ENCODE data around the gene PDCD6IP. TPM values are rescaled to one million over a fixed set of nuclear protein-coding genes. Genes with fewer than 3 reads are reported as not detected.

The PDCD6IP gene
- total RNA-seq, 1 donor from 2014 or later = 91.1 TPM

DNA sequence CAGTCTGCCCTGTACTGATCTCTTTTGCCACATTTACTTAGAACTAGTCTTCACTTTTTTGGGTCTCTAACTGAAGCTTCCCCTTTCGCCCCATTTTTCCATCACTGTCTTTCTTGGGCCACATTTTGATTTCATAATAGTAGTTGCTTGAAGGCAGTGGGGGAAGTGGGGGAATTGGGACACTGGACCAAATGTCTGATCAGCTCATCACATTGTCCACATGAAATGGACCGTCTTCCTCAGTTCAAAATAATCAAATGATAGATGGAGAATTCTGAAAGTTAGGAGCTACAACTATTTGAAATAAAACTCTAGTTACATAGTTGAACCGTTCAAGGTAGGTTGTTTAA, 747 bp downstream of the PDCD6IP start:
- DNase-seq (ENCODE audit: low read depth) = no peak
- Histone ChIP-seq H3K27me3 (ENCODE audit: control insufficient read depth, insufficient read depth, low read length) (no peaks in the 10 kb centered on the region), H3K36me3 (ENCODE audit: control insufficient read depth, insufficient read depth, low read length) (peaks cover 1% of the 10 kb centered on the region), H3K4me3 (ENCODE audit: low read depth, low read length) (peak overlapping the region; percentile 100)
- no peak for TF ChIP-seq CTCF (IDR thresholded peaks at IDR 0.05; ENCODE audit: insufficient read depth, low read length, severe bottlenecking)
- no peak for FAIRE-seq

DNA sequence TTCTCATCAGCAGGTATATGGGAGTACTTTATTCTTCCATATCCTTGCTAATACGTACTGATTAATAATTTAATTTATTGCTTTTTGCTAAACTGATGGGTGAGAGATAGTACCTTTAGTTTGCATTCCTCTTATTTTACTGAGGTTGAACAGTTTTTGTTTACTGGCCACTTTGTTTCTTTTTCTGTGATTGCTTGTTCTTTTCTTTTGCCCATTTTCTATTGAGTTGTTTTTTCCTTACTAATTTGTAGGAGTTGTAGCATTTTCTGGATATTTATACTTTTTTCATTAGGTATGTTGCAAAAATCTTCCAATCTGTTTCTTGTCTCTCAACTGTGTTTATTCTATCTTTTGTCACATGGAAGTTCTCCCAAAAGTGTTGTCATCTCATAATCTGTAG, 4.8 kb downstream of the PDCD6IP start:
- Histone ChIP-seq H3K36me3 (ENCODE audit: control insufficient read depth, insufficient read depth, low read length) (peaks cover under 1% of the 10 kb centered on the region), H3K27me3 (ENCODE audit: control insufficient read depth, insufficient read depth, low read length) (no peaks in the 10 kb centered on the region), H3K4me3 (ENCODE audit: low read depth, low read length) (no peak overlapping the region)
- TF ChIP-seq CTCF (IDR thresholded peaks at IDR 0.05; ENCODE audit: insufficient read depth, low read length, severe bottlenecking) = no peak
- no peak for DNase-seq (ENCODE audit: low read depth)
- no peak for FAIRE-seq

DNA sequence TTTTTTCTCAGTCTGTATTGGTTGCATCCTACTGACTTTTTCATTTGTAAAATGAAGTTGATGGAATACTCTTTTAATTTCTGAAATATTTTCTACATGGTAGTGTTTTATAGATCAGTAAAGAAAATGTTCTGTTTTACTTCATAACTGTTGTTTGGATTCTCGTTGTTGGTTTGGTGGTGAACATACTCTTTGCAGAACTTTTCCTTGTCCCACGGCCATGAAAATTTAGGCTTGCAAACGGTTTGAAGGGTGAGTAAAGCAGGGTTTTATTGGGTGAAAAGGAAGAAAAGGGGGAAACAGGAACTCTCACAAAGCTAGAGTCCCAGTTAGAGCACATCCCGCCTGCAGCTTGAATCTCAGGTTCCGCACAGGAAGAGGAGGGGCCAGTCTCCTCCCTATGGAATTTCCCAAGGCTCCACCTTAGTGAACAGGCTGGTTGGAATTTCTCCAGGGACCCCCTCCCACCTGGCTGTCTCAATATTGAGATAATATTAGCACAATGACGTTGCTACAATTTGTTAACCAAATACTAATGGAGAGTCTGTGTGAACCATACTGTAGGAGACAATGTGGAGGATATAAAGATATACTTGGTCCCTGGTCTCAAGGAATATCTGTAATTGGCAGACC, 5.6 kb downstream of the PDCD6IP start:
- H3K36me3 ChIP-seq (ENCODE audit: control insufficient read depth, insufficient read depth, low read length) = peaks cover 3% of the 10 kb centered on the region
- DNase-seq (ENCODE audit: low read depth) = no peak
- TF ChIP-seq CTCF (IDR thresholded peaks at IDR 0.05; ENCODE audit: insufficient read depth, low read length, severe bottlenecking) = no peak
- no peak overlapping the region for H3K4me3 ChIP-seq (ENCODE audit: low read depth, low read length)
- H3K27me3 ChIP-seq (ENCODE audit: control insufficient read depth, insufficient read depth, low read length) = no peaks in the 10 kb centered on the region
- FAIRE-seq = no peak

- DNase-seq (ENCODE audit: low read depth) (no peak), FAIRE-seq (no peak)
- Histone ChIP-seq H3K27me3 (ENCODE audit: control insufficient read depth, insufficient read depth, low read length) (no peaks in the 10 kb centered on the region), H3K36me3 (ENCODE audit: control insufficient read depth, insufficient read depth, low read length) (peaks cover 3% of the 10 kb centered on the region), H3K4me3 (ENCODE audit: low read depth, low read length) (no peak overlapping the region)
- TF ChIP-seq CTCF (IDR thresholded peaks at IDR 0.05; ENCODE audit: insufficient read depth, low read length, severe bottlenecking) = no peak
Observed at GRCh38 chr3:33807191-33807590, 8.8 kb downstream of the PDCD6IP start.

GRCh38 chr3:33808559-33808958, 10.1 kb downstream of the PDCD6IP start:
- TF ChIP-seq CTCF (IDR thresholded peaks at IDR 0.05; ENCODE audit: insufficient read depth, low read length, severe bottlenecking) = no peak
- no peak for FAIRE-seq
- DNase-seq (ENCODE audit: low read depth) = peak; percentile 60
- Histone ChIP-seq H3K27me3 (ENCODE audit: control insufficient read depth, insufficient read depth, low read length) (no peaks in the 10 kb centered on the region), H3K4me3 (ENCODE audit: low read depth, low read length) (no peak overlapping the region), H3K36me3 (ENCODE audit: control insufficient read depth, insufficient read depth, low read length) (peaks cover 3% of the 10 kb centered on the region)

GRCh38 chr3:33810545-33810944, 12.1 kb downstream of the PDCD6IP start:
- no peak for FAIRE-seq
- TF ChIP-seq CTCF (IDR thresholded peaks at IDR 0.05; ENCODE audit: insufficient read depth, low read length, severe bottlenecking) = no peak
- Histone ChIP-seq H3K4me3 (ENCODE audit: low read depth, low read length) (no peak overlapping the region), H3K36me3 (ENCODE audit: control insufficient read depth, insufficient read depth, low read length) (peaks cover 3% of the 10 kb centered on the region), H3K27me3 (ENCODE audit: control insufficient read depth, insufficient read depth, low read length) (no peaks in the 10 kb centered on the region)
- no peak for DNase-seq (ENCODE audit: low read depth)
